ENCODE data around the gene RPN2.

DNA sequence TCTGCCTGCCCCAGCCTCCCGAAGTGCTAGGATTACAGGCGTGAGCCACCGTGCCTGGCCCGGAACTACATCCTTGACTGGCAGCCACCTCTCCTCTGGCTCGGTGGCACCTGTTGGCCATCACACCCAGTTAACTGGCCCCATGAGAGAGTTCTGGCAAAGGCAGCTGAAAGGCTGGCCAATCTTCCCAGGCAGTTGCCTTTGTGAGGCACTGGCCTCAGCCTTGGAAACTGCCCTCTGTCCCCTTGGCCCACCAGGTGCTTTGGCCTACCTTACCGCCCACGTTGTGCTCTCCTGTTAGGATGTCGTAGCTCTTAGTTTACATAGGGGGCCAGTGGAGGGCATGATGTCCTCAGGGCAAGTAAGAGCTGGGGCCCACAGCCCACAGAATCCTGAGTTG is 100.7 kb downstream of the RPN2 start:
- TF ChIP-seq POLR2A (IDR thresholded peaks at IDR 0.05) (no peak), EP300 (IDR thresholded peaks at IDR 0.05; ENCODE audit: low read depth) (no peak), POLR2AphosphoS5 (IDR thresholded peaks at IDR 0.05) (no peak)
- TF ChIP-seq, protein P1, sequence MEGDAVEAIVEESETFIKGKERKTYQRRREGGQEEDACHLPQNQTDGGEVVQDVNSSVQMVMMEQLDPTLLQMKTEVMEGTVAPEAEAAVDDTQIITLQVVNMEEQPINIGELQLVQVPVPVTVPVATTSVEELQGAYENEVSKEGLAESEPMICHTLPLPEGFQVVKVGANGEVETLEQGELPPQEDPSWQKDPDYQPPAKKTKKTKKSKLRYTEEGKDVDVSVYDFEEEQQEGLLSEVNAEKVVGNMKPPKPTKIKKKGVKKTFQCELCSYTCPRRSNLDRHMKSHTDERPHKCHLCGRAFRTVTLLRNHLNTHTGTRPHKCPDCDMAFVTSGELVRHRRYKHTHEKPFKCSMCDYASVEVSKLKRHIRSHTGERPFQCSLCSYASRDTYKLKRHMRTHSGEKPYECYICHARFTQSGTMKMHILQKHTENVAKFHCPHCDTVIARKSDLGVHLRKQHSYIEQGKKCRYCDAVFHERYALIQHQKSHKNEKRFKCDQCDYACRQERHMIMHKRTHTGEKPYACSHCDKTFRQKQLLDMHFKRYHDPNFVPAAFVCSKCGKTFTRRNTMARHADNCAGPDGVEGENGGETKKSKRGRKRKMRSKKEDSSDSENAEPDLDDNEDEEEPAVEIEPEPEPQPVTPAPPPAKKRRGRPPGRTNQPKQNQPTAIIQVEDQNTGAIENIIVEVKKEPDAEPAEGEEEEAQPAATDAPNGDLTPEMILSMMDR (IDR thresholded peaks at IDR 0.05), result no peak
